ENCODE results near the gene NBAS.

The NBAS gene

DNA sequence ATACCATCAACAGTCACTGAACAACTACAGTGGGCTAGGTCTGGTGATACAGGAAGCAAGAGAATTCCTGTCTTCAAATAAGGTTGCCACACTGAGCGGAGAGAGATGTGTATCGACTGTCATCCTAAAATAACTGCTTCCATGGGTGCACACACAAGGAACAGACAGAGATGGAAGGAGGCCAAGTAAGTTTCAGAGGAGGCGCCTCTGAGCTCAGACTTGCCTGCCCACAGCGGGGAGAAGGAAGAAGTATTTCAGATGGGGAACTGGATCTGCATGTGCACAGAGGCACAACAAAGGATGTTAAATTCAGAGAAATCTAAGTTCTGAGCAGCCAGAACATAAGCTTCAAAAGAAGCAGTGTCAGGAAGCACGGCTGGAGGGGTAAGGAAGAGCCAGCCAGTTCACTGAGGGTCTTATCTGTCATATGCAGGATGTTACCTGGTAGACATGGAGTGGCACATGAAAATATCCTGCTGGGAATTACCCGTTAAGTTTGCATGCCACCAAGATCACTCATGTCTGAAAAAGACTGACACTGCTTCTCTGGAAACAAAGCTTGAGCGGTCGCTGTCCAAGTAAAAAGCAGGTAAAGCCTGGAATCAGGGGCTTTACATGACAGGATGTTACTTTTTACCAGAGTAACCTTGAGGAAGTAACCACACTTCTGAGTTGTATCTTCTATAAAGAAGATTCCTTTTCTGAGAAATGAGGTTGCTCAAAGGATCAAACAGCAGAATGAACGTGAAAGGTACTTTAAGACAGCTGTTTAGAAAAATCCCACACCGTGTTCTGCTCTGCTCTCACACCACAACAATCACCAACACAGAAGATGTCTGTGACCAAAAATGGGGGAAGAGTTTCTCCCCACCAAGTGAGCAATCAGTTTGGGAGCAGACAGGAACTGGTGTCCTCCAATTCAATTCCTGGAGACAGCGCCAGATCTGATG lies 260.2 kb downstream of the NBAS start:
- H4K20me1 ChIP-seq (ENCODE audit: insufficient read depth, low read length), result no peaks in the 10 kb centered on the region
- H3K4me3 ChIP-seq (ENCODE audit: low read depth, low read length, poor library complexity, severe bottlenecking), result no peak overlapping the region
- TF ChIP-seq, protein P1, sequence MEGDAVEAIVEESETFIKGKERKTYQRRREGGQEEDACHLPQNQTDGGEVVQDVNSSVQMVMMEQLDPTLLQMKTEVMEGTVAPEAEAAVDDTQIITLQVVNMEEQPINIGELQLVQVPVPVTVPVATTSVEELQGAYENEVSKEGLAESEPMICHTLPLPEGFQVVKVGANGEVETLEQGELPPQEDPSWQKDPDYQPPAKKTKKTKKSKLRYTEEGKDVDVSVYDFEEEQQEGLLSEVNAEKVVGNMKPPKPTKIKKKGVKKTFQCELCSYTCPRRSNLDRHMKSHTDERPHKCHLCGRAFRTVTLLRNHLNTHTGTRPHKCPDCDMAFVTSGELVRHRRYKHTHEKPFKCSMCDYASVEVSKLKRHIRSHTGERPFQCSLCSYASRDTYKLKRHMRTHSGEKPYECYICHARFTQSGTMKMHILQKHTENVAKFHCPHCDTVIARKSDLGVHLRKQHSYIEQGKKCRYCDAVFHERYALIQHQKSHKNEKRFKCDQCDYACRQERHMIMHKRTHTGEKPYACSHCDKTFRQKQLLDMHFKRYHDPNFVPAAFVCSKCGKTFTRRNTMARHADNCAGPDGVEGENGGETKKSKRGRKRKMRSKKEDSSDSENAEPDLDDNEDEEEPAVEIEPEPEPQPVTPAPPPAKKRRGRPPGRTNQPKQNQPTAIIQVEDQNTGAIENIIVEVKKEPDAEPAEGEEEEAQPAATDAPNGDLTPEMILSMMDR (IDR thresholded peaks at IDR 0.05; ENCODE audit: low read length), result no peak
- no peak for TF ChIP-seq EZH2 (IDR thresholded peaks at IDR 0.05; ENCODE audit: borderline replicate concordance, low read length)
- H3K27me3 ChIP-seq (ENCODE audit: insufficient read depth, low read length), result no peaks in the 10 kb centered on the region
- H3K9me3 ChIP-seq (ENCODE audit: low read length), result no peaks in the 10 kb centered on the region
- peaks cover 7% of the 10 kb centered on the region for H3K4me1 ChIP-seq (ENCODE audit: insufficient read depth, low read length, severe bottlenecking)
- no peak overlapping the region for H2AFZ ChIP-seq (ENCODE audit: low read length)
- no peaks in the 10 kb centered on the region for H3F3A ChIP-seq (ENCODE audit: insufficient read depth, low read length)
- H3K4me2 ChIP-seq (ENCODE audit: low read length), result no peak overlapping the region
- H3K79me2 ChIP-seq (ENCODE audit: insufficient read depth, low read length), result no peaks in the 10 kb centered on the region
- H3K27ac ChIP-seq (ENCODE audit: low read depth, low read length, poor library complexity, severe bottlenecking), result no peak overlapping the region
- H3K36me3 ChIP-seq (ENCODE audit: insufficient read depth, low read length), result no peaks in the 10 kb centered on the region
- H3K9me2 ChIP-seq (ENCODE audit: low read depth, low read length), result no peaks in the 10 kb centered on the region
- no peak overlapping the region for H3K9ac ChIP-seq (ENCODE audit: low read length)

DNA sequence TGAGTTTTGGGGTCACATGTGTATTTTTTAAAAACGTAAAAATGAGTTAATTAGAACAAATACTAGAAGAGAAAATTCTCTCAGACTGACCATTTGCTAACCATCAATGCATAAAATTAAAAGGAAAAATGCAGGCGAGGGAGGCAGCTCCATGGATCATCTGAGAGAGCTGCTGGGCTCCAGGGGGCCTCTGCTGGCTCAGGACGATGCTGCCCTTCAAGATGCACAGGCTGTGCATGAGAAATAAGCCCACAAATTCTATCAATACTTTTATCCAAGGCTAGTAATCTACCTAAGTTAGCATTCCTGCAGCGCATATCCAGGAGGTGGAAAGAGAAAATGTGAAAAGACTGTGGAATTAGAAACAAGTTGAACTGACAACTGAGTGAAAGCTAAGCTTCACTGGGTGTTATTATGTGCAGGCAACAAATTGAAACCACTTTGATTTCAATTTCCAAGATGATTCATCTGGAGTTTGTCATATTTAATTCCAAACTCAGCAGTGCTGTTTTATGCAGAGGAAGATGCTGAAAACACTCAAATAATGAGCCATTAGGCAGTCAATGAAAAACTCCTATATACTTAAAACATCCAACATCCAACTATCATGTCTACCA lies 261.1 kb downstream of the NBAS start:
- Histone ChIP-seq H3K9ac (ENCODE audit: low read length) (no peak overlapping the region), H2AFZ (ENCODE audit: low read length) (no peak overlapping the region), H3K79me2 (ENCODE audit: insufficient read depth, low read length) (no peaks in the 10 kb centered on the region), H3K4me2 (ENCODE audit: low read length) (no peak overlapping the region), H3K9me3 (ENCODE audit: low read length) (no peaks in the 10 kb centered on the region), H3K4me1 (ENCODE audit: insufficient read depth, low read length, severe bottlenecking) (peaks cover 7% of the 10 kb centered on the region), H3K27ac (ENCODE audit: low read depth, low read length, poor library complexity, severe bottlenecking) (no peak overlapping the region), H4K20me1 (ENCODE audit: insufficient read depth, low read length) (no peaks in the 10 kb centered on the region), H3K4me3 (ENCODE audit: low read depth, low read length, poor library complexity, severe bottlenecking) (no peak overlapping the region), H3F3A (ENCODE audit: insufficient read depth, low read length) (no peaks in the 10 kb centered on the region), H3K27me3 (ENCODE audit: insufficient read depth, low read length) (no peaks in the 10 kb centered on the region), H3K36me3 (ENCODE audit: insufficient read depth, low read length) (no peaks in the 10 kb centered on the region), H3K9me2 (ENCODE audit: low read depth, low read length) (no peaks in the 10 kb centered on the region)
- TF ChIP-seq, protein P1 (IDR thresholded peaks at IDR 0.05; ENCODE audit: low read length), result no peak
- TF ChIP-seq EZH2 (IDR thresholded peaks at IDR 0.05; ENCODE audit: borderline replicate concordance, low read length), result no peak

DNA sequence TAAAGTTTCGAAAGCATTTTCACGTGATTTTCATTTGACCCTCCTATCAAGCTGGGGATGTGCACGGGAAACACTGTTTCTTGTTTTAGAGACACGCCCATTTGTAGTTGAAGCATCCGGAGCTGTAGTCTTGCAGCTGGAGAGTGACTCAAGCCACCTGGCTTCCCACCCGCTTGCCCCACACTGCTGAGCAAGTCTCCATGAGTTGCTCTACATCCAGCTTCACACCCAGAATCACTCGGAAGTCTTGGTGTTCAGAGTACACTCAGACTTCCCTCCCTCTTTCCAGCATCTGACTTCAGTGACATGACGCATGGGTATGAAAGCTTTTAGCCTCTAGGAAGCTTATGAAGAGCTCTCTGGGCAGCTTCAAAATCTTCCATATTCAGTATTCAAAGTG lies 262.4 kb downstream of the NBAS start:
- no peak overlapping the region for H3K4me2 ChIP-seq (ENCODE audit: low read length)
- H3F3A ChIP-seq (ENCODE audit: insufficient read depth, low read length), result no peaks in the 10 kb centered on the region
- no peaks in the 10 kb centered on the region for H4K20me1 ChIP-seq (ENCODE audit: insufficient read depth, low read length)
- no peaks in the 10 kb centered on the region for H3K79me2 ChIP-seq (ENCODE audit: insufficient read depth, low read length)
- H2AFZ ChIP-seq (ENCODE audit: low read length), result no peak overlapping the region
- no peaks in the 10 kb centered on the region for H3K36me3 ChIP-seq (ENCODE audit: insufficient read depth, low read length)
- H3K4me3 ChIP-seq (ENCODE audit: low read depth, low read length, poor library complexity, severe bottlenecking), result no peak overlapping the region
- H3K9ac ChIP-seq (ENCODE audit: low read length), result no peak overlapping the region
- no peaks in the 10 kb centered on the region for H3K27me3 ChIP-seq (ENCODE audit: insufficient read depth, low read length)
- H3K4me1 ChIP-seq (ENCODE audit: insufficient read depth, low read length, severe bottlenecking), result peaks cover 7% of the 10 kb centered on the region
- H3K9me3 ChIP-seq (ENCODE audit: low read length), result no peaks in the 10 kb centered on the region
- H3K9me2 ChIP-seq (ENCODE audit: low read depth, low read length), result no peaks in the 10 kb centered on the region
- TF ChIP-seq, protein P1 (IDR thresholded peaks at IDR 0.05; ENCODE audit: low read length), result no peak
- TF ChIP-seq EZH2 (IDR thresholded peaks at IDR 0.05; ENCODE audit: borderline replicate concordance, low read length), result no peak
- no peak overlapping the region for H3K27ac ChIP-seq (ENCODE audit: low read depth, low read length, poor library complexity, severe bottlenecking)

All from OCI-LY1 (cell line).